ENCODE measurements around the gene FGF8. TPM values are rescaled to one million over a fixed set of nuclear protein-coding genes. Genes with fewer than 3 reads are reported as not detected.
A peak's percentile ranks its signal among the peaks of the same experiment; 100 is the strongest.

FGF8 gene
- total and polyA plus RNA-seq, 2 of the 13 experiments (the other 11 are each of a cell fraction or from before 2014, with no cell fraction given): not detected

DNA sequence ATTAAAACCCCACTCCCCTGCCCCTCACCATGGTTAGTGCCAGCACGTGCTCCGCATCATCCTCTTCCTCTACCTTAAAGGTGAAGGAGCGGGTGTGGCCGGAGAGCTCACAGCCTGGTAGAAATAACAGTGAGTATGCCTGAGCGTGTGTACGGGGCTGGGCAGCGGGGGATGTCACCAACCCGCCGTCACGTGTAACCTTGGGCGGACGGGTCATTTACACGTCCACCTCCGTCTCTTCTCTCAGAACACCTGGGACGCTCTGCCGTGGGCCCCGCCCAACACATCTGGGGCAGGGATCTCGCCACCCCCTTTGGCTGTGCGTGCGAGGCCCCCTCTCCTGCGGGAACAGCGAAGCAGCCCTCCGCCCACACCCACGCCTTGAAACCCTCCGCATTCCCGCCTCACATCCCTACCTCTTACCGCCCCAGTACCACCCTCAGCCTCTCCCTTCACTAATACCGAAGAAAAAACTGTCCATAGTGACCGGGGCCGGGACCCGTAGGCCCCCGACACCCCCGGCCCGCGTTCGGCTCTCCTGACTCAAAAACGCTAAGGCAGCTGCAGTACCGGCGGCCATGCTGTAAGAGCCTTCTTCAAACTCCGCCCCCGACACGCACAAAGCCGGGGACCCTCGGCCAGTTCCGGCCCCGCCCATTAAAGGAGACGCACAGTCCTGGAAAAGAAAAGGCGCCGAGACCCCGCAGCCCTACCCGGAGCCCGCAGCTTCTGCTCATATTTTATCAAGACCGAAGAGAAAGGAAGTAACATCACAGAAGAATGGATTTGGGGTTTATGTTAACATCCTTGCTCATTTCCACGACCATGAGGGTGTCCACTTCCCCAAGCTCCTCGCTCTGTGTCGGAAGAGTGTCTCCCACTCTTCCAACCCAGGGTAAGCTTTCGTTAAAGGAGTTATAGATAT lies 7.2 kb upstream of the FGF8 start, which contains the start of gene NPM3 (continued):
- TF ChIP-seq, protein P1, sequence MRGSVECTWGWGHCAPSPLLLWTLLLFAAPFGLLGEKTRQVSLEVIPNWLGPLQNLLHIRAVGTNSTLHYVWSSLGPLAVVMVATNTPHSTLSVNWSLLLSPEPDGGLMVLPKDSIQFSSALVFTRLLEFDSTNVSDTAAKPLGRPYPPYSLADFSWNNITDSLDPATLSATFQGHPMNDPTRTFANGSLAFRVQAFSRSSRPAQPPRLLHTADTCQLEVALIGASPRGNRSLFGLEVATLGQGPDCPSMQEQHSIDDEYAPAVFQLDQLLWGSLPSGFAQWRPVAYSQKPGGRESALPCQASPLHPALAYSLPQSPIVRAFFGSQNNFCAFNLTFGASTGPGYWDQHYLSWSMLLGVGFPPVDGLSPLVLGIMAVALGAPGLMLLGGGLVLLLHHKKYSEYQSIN (CRISPR knock-in tag; IDR thresholded peaks at IDR 0.05; ENCODE audit: borderline replicate concordance): no peak
- no peak for TF ChIP-seq ARNT2 (CRISPR knock-in tag; IDR thresholded peaks at IDR 0.05; ENCODE audit: low read depth)
- TF ChIP-seq, protein P2, sequence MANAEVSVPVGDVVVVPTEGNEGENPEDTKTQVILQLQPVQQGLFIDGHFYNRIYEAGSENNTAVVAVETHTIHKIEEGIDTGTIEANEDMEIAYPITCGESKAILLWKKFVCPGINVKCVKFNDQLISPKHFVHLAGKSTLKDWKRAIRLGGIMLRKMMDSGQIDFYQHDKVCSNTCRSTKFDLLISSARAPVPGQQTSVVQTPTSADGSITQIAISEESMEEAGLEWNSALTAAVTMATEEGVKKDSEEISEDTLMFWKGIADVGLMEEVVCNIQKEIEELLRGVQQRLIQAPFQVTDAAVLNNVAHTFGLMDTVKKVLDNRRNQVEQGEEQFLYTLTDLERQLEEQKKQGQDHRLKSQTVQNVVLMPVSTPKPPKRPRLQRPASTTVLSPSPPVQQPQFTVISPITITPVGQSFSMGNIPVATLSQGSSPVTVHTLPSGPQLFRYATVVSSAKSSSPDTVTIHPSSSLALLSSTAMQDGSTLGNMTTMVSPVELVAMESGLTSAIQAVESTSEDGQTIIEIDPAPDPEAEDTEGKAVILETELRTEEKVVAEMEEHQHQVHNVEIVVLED (CRISPR knock-in tag; IDR thresholded peaks at IDR 0.05; ENCODE audit: borderline replicate concordance): peak; percentile 70; the same call in 1 of the 2 replicates
- TF ChIP-seq NR1H2 (CRISPR knock-in tag; IDR thresholded peaks at IDR 0.05; ENCODE audit: borderline replicate concordance, low read depth): no peak
- TF ChIP-seq THAP7 (CRISPR knock-in tag; IDR thresholded peaks at IDR 0.05): 0 out of 2 replicates have a peak, but pooled peaks have one; percentile 20
- 0 out of 2 replicates have a peak, but pooled peaks have one; percentile 51 for TF ChIP-seq ZNF567 (CRISPR knock-in tag; IDR thresholded peaks at IDR 0.05; ENCODE audit: borderline replicate concordance)
- TF ChIP-seq RBM39 (IDR thresholded peaks at IDR 0.05; ENCODE audit: low read depth, low read length, poor library complexity, severe bottlenecking): no peak
- no peak for TF ChIP-seq ZNF530 (CRISPR knock-in tag; IDR thresholded peaks at IDR 0.05; ENCODE audit: low read depth)
- TF ChIP-seq KDM1A (CRISPR knock-in tag; IDR thresholded peaks at IDR 0.05): no peak
- TF ChIP-seq ZBTB1 (CRISPR knock-in tag; IDR thresholded peaks at IDR 0.05; ENCODE audit: borderline replicate concordance): no peak
- 0 out of 2 replicates have a peak, but pooled peaks have one; percentile 51 for TF ChIP-seq KLF12 (CRISPR knock-in tag; IDR thresholded peaks at IDR 0.05; ENCODE audit: borderline replicate concordance)
- no peak; the same call in 1 of the 2 replicates for TF ChIP-seq ZNF552 (CRISPR knock-in tag; IDR thresholded peaks at IDR 0.05; ENCODE audit: borderline replicate concordance)
- TF ChIP-seq RCOR2 (CRISPR knock-in tag; IDR thresholded peaks at IDR 0.05): no peak
- TF ChIP-seq ZNF446 (CRISPR knock-in tag; IDR thresholded peaks at IDR 0.05): 0 out of 2 replicates have a peak, but pooled peaks have one; percentile 73
- TF ChIP-seq ELF1 (CRISPR knock-in tag; IDR thresholded peaks at IDR 0.05): peak; percentile 79
- TF ChIP-seq ZNF800 (CRISPR knock-in tag; IDR thresholded peaks at IDR 0.05): no peak
- peak; percentile 69 for TF ChIP-seq KMT2A (CRISPR knock-in tag; IDR thresholded peaks at IDR 0.05)
